Liver (tissue), 9 donors: Measurements from ENCODE around the gene TCTN1. TPM values are rescaled to one million over a fixed set of nuclear protein-coding genes. Genes with fewer than 3 reads are reported as not detected.

ENCODE experiments used
- DNase-seq: peaks from one replicate; pipeline ENCODE4 v3.0.0-alpha.2; 2017; ENCODE audit warnings: low spot score
- H3K27ac ChIP-seq, 2 donors: one replicate each; pipeline ENCODE4 v1.7.0; 2013; ENCODE audit warnings: inconsistent platforms in 2 of 2, low read length in 2 of 2, control low read depth in 1 of 2, low read depth in 1 of 2, mild to moderate bottlenecking in 1 of 2
- H3K27me3 ChIP-seq, 4 donors: one replicate each; pipeline versions ENCODE4 v1.6.1 to v1.7.0; 2013; ENCODE audit warnings: low read length in 3 of 4, inconsistent platforms in 1 of 4, mild to moderate bottlenecking in 1 of 4, moderate library complexity in 1 of 4; ENCODE audit not compliant: control insufficient read depth in 4 of 4, insufficient read depth in 4 of 4
- H3K36me3 ChIP-seq, 4 donors: one replicate each; pipeline versions ENCODE4 v1.6.1 to v1.7.0; 2013; ENCODE audit warnings: low read length in 3 of 4, mild to moderate bottlenecking in 3 of 4, low read depth in 1 of 4, moderate library complexity in 1 of 4; ENCODE audit not compliant: control insufficient read depth in 4 of 4, insufficient read depth in 3 of 4
- H3K4me1 ChIP-seq, 4 donors: one replicate each; pipeline versions ENCODE4 v1.6.1 to v1.7.0; 2013; ENCODE audit warnings: low read length in 3 of 4, mild to moderate bottlenecking in 3 of 4, moderate library complexity in 1 of 4; ENCODE audit not compliant: control insufficient read depth in 4 of 4, insufficient read depth in 4 of 4
- H3K4me3 ChIP-seq, 3 donors: one replicate each; pipeline versions ENCODE4 v1.6.1 to v1.7.0; 2013; ENCODE audit warnings: low read length in 3 of 3, control low read depth in 1 of 3, low read depth in 1 of 3, mild to moderate bottlenecking in 1 of 3
- H3K9ac ChIP-seq, 2 donors: one replicate each; pipeline ENCODE4 v1.7.0; 2013; ENCODE audit warnings: low read length in 2 of 2, mild to moderate bottlenecking in 2 of 2, moderate library complexity in 2 of 2, control low read depth in 1 of 2, low read depth in 1 of 2
- H3K9me3 ChIP-seq, 4 donors: one replicate each; pipeline versions ENCODE4 v1.6.1 to v1.7.0; 2013; ENCODE audit warnings: low read length in 3 of 4; ENCODE audit not compliant: control insufficient read depth in 4 of 4
- CTCF ChIP-seq: fragments of 150-350 bp; IDR thresholded peaks from 2 replicates; pipeline ENCODE4 v1.5.1; 2017; ENCODE audit warnings: improper control_type of control experiment, low read depth, low read length; ENCODE audit not compliant: missing input control
- EGR1 ChIP-seq, 2 donors: IDR thresholded peaks; 2 replicates each; pipeline ENCODE4 v1.6.1; 2016 to 2018; ENCODE audit warnings: antibody characterized with exemption in 2 of 2, low read depth in 2 of 2
- FOXA1 ChIP-seq: IDR thresholded peaks from 2 replicates; pipeline ENCODE4 v1.6.1; 2016; ENCODE audit warnings: antibody characterized with exemption
- FOXA2 ChIP-seq: IDR thresholded peaks from 2 replicates; pipeline ENCODE4 v1.6.1; 2016; ENCODE audit warnings: antibody characterized with exemption
- GABPA ChIP-seq, 2 donors: IDR thresholded peaks in 1 of 2; conservative IDR thresholded peaks in 1 of 2; 2 replicates each; pipeline ENCODE4 v1.6.1; 2016; ENCODE audit warnings: antibody characterized with exemption in 2 of 2, mild to moderate bottlenecking in 1 of 2, moderate library complexity in 1 of 2
- HNF4A ChIP-seq, 2 donors: conservative IDR thresholded peaks; 2 replicates each; pipeline ENCODE4 v1.6.1; 2016; ENCODE audit warnings: antibody characterized with exemption in 2 of 2, mild to moderate bottlenecking in 2 of 2
- HNF4G ChIP-seq: IDR thresholded peaks from 2 replicates; pipeline ENCODE4 v1.6.1; 2016; ENCODE audit warnings: antibody characterized with exemption
- JUND ChIP-seq, 2 donors: IDR thresholded peaks; 2 replicates each; pipeline ENCODE4 v1.6.1; 2016; ENCODE audit warnings: antibody characterized with exemption in 2 of 2
- NR2F2 ChIP-seq: IDR thresholded peaks from 2 replicates; pipeline ENCODE4 v1.6.1; 2016; ENCODE audit warnings: antibody characterized with exemption
- RAD21 ChIP-seq, 2 donors: IDR thresholded peaks; 2 replicates each; pipeline ENCODE4 v1.6.1; 2016; ENCODE audit warnings: antibody characterized with exemption in 2 of 2, mild to moderate bottlenecking in 2 of 2
- REST ChIP-seq: IDR thresholded peaks from 2 replicates; pipeline ENCODE4 v1.6.1; 2016; ENCODE audit warnings: antibody characterized with exemption, mild to moderate bottlenecking
- RXRA ChIP-seq, 2 donors: IDR thresholded peaks; 2 replicates each; pipeline ENCODE4 v1.6.1; 2017 to 2018; ENCODE audit warnings: antibody characterized with exemption in 2 of 2, mild to moderate bottlenecking in 1 of 2
- SP1 ChIP-seq: IDR thresholded peaks from 2 replicates; pipeline ENCODE4 v1.6.1; 2018; ENCODE audit warnings: antibody characterized with exemption, mild to moderate bottlenecking
- TAF1 ChIP-seq: conservative IDR thresholded peaks from 2 replicates; pipeline ENCODE4 v1.6.1; 2016; ENCODE audit warnings: antibody characterized with exemption, mild to moderate bottlenecking
- YY1 ChIP-seq: IDR thresholded peaks from 2 replicates; pipeline ENCODE4 v1.6.1; 2016; ENCODE audit warnings: antibody characterized with exemption, mild to moderate bottlenecking
- WGBS: extraction: QIAGEN DNeasy Blood & Tissue Kit; methylation state at CpG from one replicate; pipeline ENCODE4 v1.1.7; 2013; 5-methylcytosine and 5-hydroxymethylcytosine counted together
- polyA plus RNA-seq, 2 donors: library from polyadenylated mRNA; stranded (reverse) in 1 of 2; unstranded in 1 of 2; fragments of 200-250 nt in 1 of 2; fragments of >200 nt in 1 of 2; fragmentation: Nextera tagmentation in 1 of 2; extraction: Ambion mirVana in 1 of 2; gene quantifications; one replicate each; pipeline versions ENCODE4 v1.2.1 to v1.2.3, GENCODE V29; 2013 to 2015
- total RNA-seq, 2 donors: library from RNA; depleted of rRNA; stranded (reverse); fragments of >200 nt; gene quantifications; one replicate each; pipeline ENCODE4 v1.2.3, GENCODE V29; 2014
- TF ChIP-seq, protein P1 (sequence below): IDR thresholded peaks from 2 replicates; pipeline ENCODE4 v1.6.1; 2016; ENCODE audit warnings: antibody characterized with exemption
- TF ChIP-seq, protein P2 (sequence below): IDR thresholded peaks from 2 replicates; pipeline ENCODE4 v1.6.1; 2016; ENCODE audit warnings: antibody characterized with exemption
- donor health status: healthy.
- donor health status: healthy.
- donor health status: healthy.
- donor health status: healthy.
- donor health status: healthy.

Gene TCTN1
- total and polyA plus RNA-seq, 4 donors, result 6.0 to 12.0 (median 10.9) TPM

GRCh38 chr12:110613071-110613770 lies 708 bp upstream of the TCTN1 start:
- H3K36me3 ChIP-seq, result no peaks in the 10 kb centered on the region
- DNase-seq, result no peak
- peak overlapping the region; percentile 36 to 61 for H3K27ac ChIP-seq
- H3K27me3 ChIP-seq, result no peaks in the 10 kb centered on the region
- H3K4me3 ChIP-seq, result peak overlapping the region; percentile 72 to 80 (median 77)
- TF ChIP-seq TAF1, result no peak
- no peak for TF ChIP-seq GABPA (IDR thresholded peaks at IDR 0.05 in 1 of 2, conservative IDR thresholded peaks at IDR 0.05 in 1 of 2)
- no peak for TF ChIP-seq FOXA1
- TF ChIP-seq EGR1 (IDR thresholded peaks at IDR 0.05; ENCODE audit: low read depth in 2 of 2), result no peak
- no peak for TF ChIP-seq NR2F2
- TF ChIP-seq JUND (IDR thresholded peaks at IDR 0.05), result no peak
- TF ChIP-seq CTCF, result no peak
- TF ChIP-seq SP1, result no peak
- no peaks in the 10 kb centered on the region for H3K9me3 ChIP-seq
- WGBS, result 83% methylated on average over 23 of the region's 23 CpGs
- peaks cover 0 to 8% (median 5%) of the 10 kb centered on the region in 4 donors for H3K4me1 ChIP-seq
- peak overlapping the region; percentile 64 to 72 for H3K9ac ChIP-seq

DNA sequence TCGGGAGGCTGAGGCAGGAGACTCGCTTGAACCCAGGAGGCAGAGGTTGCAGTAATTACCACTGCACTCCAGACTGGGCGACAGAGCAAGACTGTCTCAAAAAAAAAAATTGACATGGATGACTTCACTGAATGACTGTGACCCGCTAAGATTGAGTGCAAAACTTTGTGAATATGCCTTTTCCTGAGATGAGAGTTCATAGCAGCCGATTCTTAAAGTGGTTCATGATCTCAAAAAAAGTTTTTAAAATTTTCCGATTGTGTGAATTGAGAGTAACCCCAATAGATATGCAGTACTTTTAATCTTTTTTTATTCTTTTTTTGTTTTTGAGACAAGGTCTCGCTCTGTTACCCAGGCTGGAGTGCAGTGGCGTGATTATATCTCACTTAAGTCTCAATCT lies 1.2 kb downstream of the TCTN1 start:
- no peak for TF ChIP-seq JUND (IDR thresholded peaks at IDR 0.05)
- TF ChIP-seq TAF1, result no peak
- TF ChIP-seq HNF4G, result no peak
- no peak for TF ChIP-seq RXRA (IDR thresholded peaks at IDR 0.05)
- TF ChIP-seq FOXA2, result no peak
- Histone ChIP-seq H3K27ac (no peak overlapping the region), H3K4me1 (peaks cover 0 to 8% (median 5%) of the 10 kb centered on the region in 4 donors), H3K27me3 (no peaks in the 10 kb centered on the region), H3K36me3 (no peaks in the 10 kb centered on the region), H3K4me3 (no peak overlapping the region), H3K9ac (no peak overlapping the region), H3K9me3 (no peaks in the 10 kb centered on the region)
- no peak for DNase-seq
- 94% methylated on average over 8 of the region's 8 CpGs for WGBS

- H3K4me1 ChIP-seq, result peaks cover 0 to 8% (median 5%) of the 10 kb centered on the region in 4 donors
- no peak overlapping the region for H3K9ac ChIP-seq
- H3K27ac ChIP-seq, result no peak overlapping the region
- H3K36me3 ChIP-seq, result no peaks in the 10 kb centered on the region
- WGBS, result 98% methylated on average over 5 of the region's 5 CpGs
- no peaks in the 10 kb centered on the region for H3K9me3 ChIP-seq
- H3K27me3 ChIP-seq, result no peaks in the 10 kb centered on the region
- H3K4me3 ChIP-seq, result no peak overlapping the region
- no peak for DNase-seq
- TF ChIP-seq YY1 (no peak), FOXA2 (no peak), RXRA (IDR thresholded peaks at IDR 0.05) (no peak), FOXA1 (no peak), RAD21 (IDR thresholded peaks at IDR 0.05) (no peak), NR2F2 (no peak), HNF4G (no peak), GABPA (IDR thresholded peaks at IDR 0.05 in 1 of 2, conservative IDR thresholded peaks at IDR 0.05 in 1 of 2) (no peak), HNF4A (conservative IDR thresholded peaks at IDR 0.05) (no peak), SP1 (no peak), EGR1 (IDR thresholded peaks at IDR 0.05; ENCODE audit: low read depth in 2 of 2) (no peak), JUND (IDR thresholded peaks at IDR 0.05) (no peak), CTCF (no peak), REST (no peak)
- TF ChIP-seq, protein P1, sequence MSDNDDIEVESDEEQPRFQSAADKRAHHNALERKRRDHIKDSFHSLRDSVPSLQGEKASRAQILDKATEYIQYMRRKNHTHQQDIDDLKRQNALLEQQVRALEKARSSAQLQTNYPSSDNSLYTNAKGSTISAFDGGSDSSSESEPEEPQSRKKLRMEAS, result no peak
- TF ChIP-seq, protein P2, sequence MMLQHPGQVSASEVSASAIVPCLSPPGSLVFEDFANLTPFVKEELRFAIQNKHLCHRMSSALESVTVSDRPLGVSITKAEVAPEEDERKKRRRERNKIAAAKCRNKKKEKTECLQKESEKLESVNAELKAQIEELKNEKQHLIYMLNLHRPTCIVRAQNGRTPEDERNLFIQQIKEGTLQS, result no peak
These were observed 2.7 kb downstream of the TCTN1 start for GRCh38 chr12:110616471-110617115.
